Spleen (tissue), 7 donors: ENCODE data around the gene PGRMC2.

ENCODE experiments used
- CTCF ChIP-seq, 11 experiments: fragments of 200-600 bp in 7 of 11; fragments of 450-650 bp in 4 of 11; sonication (generic) in 4 of 11; IDR thresholded peaks in 8 of 11; conservative IDR thresholded peaks in 3 of 11; 1 replicate in 7 of 11; 2 replicates in 4 of 11; pipeline versions ENCODE4 v1.4.0 to v1.8.0; 2016 to 2021; ENCODE audit warnings: antibody characterized with exemption in 11 of 11, inconsistent platforms in 4 of 11, mild to moderate bottlenecking in 1 of 11
- POLR2A ChIP-seq, 3 donors: fragments of 450-650 bp; IDR thresholded peaks; one replicate each; pipeline ENCODE4 v1.5.1; 2017; ENCODE audit warnings: antibody characterized with exemption in 3 of 3, mild to moderate bottlenecking in 1 of 3
- POLR2AphosphoS5 ChIP-seq, 3 donors: sonication (generic); formaldehyde crosslinking; IDR thresholded peaks; one replicate each; pipeline ENCODE4 v1.5.1; 2017; ENCODE audit warnings: antibody characterized with exemption in 3 of 3
- donor health status: DM: no; HTN: no; CAD: no; lungs with moderate emphysema.
- donor health status: DM: no; HTN: no; CAD: no.
- donor health status: DM: no; HTN: no; CAD: no.

DNA sequence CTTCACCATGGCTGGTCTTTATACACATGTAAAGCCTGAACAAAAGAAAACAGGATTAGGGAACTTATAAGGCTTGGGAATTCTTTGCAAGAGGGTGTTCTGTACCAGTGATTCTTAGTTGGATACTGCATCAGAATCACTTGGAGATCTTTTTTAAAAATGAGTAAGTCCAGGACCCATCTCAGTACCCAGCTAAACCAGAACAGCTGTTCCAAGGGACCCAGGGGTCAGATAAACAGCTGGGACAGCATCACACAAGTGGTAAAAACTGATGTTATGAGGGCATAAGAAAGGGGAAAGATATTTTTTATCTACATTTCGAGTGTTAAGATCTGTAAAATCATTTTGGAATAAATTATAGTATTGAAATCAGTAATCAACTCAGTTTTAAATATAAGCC is 16.1 kb downstream of the PGRMC2 start:
- TF ChIP-seq CTCF (IDR thresholded peaks at IDR 0.05 in 8 of 11, conservative IDR thresholded peaks at IDR 0.05 in 3 of 11) (no peak), POLR2A (IDR thresholded peaks at IDR 0.05) (no peak), POLR2AphosphoS5 (IDR thresholded peaks at IDR 0.05) (no peak)
